ENCODE results near the gene BTF3.

GRCh38 chr5:73486119-73486899, 11.9 kb upstream of the BTF3 start:
- no peak for TF ChIP-seq CTCF (IDR thresholded peaks at IDR 0.05)
- no peak for TF ChIP-seq POLR2A (IDR thresholded peaks at IDR 0.05)
